Colonic mucosa (tissue), 4 donors: ENCODE measurements around the gene TRPV2. TPM values are rescaled to one million over a fixed set of nuclear protein-coding genes. Genes with fewer than 3 reads are reported as not detected.

Experiments
- DNase-seq: peaks from one replicate; pipeline ENCODE4 v3.0.0-alpha.2; 2020
- H3K27ac ChIP-seq: fragments of 200-600 bp; one replicate; pipeline ENCODE4 v1.8.0; 2021
- H3K27me3 ChIP-seq: fragments of 200-600 bp; one replicate; pipeline ENCODE4 v1.8.0; 2021
- H3K36me3 ChIP-seq: fragments of 200-600 bp; one replicate; pipeline ENCODE4 v1.8.0; 2021
- H3K4me1 ChIP-seq: fragments of 200-600 bp; one replicate; pipeline ENCODE4 v1.8.0; 2021; ENCODE audit warnings: mild to moderate bottlenecking
- H3K4me3 ChIP-seq: fragments of 200-600 bp; one replicate; pipeline ENCODE4 v1.8.0; 2021
- H3K9ac ChIP-seq, 2 donors: one replicate each; pipeline ENCODE4 v1.7.0; 2013; ENCODE audit warnings: control low read depth in 2 of 2, low read depth in 2 of 2, low read length in 2 of 2
- H3K9me3 ChIP-seq: fragments of 200-600 bp; one replicate; pipeline ENCODE4 v1.8.0; 2021
- intact Hi-C: fragments of 100-400 bp; cut with DNase I; formaldehyde crosslinking; loops from one replicate; pipeline ENCODE4 v1.14.1; 2022
- total RNA-seq, 2 donors: library from RNA; stranded (reverse); fragmentation: NEBNext Ultra II Directional in 1 of 2; extraction: Animal tissue kit (Norgen Biotek cat#: 25700) in 1 of 2; gene quantifications; one replicate each; pipeline ENCODE4 v1.2.1, GENCODE V29; 2021
- TF ChIP-seq, protein P1 (sequence below): fragments of 200-600 bp; IDR thresholded peaks from one replicate; pipeline ENCODE4 v1.8.0; 2022; ENCODE audit warnings: antibody characterized with exemption, mild to moderate bottlenecking
- donor health status: healthy.
- donor health status: DM: no; HTN: no; CAD: no.
- donor health status: DM: no; HTN: no; CAD: no.

TRPV2 gene
- total RNA-seq, 2 donors from 2014 or later, result 5.4 to 7.4 TPM

DNA sequence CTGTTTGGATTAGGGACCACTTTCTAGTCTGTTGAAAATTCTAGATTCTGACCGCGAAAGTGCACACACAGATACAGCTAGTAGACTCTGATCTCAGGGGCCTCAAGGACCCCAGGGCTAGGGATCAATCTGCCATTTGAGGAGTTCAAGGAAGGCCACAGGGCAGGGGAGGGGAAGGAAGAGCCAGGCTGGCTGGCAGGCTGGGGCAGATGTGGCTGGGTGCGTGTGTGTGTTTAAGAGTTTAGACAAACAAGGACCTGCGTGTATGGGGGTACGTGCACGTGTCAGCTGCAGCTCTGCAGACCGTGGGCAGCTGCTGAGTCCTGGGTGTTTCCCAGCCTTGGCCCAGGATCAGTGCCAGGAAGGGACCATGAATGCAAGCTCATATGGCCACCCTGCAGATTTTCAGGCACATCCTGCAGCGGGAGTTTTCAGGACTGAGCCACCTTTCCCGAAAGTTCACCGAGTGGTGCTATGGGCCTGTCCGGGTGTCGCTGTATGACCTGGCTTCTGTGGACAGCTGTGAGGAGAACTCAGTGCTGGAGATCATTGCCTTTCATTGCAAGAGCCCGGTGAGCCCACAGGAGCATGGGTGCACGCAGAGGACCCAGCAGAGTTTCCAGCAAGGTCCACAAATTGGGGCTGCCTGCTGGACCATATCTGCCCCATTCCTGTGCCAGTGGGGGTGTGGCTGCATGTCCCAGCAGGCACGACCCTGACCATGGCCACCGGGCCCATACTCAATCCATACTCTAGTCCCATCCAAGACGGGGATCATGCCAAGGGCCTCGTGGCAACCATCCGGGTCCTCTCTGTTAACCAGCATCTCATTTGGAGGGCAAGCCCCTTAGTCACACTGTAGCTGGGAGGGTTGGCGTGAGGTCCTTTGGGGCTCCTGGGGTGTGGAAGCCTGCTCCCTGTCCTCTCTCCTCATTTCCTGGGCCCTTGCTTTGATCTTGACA, 10.6 kb downstream of the TRPV2 start:
- Histone ChIP-seq H3K36me3 (no peaks in the 10 kb centered on the region), H3K9ac (no peak overlapping the region), H3K27me3 (no peaks in the 10 kb centered on the region), H3K9me3 (no peaks in the 10 kb centered on the region), H3K4me1 (no peaks in the 10 kb centered on the region), H3K4me3 (no peak overlapping the region), H3K27ac (no peak overlapping the region)
- intact Hi-C loops, result no loop called here
- DNase-seq, result no peak
- TF ChIP-seq, protein P1, sequence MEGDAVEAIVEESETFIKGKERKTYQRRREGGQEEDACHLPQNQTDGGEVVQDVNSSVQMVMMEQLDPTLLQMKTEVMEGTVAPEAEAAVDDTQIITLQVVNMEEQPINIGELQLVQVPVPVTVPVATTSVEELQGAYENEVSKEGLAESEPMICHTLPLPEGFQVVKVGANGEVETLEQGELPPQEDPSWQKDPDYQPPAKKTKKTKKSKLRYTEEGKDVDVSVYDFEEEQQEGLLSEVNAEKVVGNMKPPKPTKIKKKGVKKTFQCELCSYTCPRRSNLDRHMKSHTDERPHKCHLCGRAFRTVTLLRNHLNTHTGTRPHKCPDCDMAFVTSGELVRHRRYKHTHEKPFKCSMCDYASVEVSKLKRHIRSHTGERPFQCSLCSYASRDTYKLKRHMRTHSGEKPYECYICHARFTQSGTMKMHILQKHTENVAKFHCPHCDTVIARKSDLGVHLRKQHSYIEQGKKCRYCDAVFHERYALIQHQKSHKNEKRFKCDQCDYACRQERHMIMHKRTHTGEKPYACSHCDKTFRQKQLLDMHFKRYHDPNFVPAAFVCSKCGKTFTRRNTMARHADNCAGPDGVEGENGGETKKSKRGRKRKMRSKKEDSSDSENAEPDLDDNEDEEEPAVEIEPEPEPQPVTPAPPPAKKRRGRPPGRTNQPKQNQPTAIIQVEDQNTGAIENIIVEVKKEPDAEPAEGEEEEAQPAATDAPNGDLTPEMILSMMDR, result no peak

DNA sequence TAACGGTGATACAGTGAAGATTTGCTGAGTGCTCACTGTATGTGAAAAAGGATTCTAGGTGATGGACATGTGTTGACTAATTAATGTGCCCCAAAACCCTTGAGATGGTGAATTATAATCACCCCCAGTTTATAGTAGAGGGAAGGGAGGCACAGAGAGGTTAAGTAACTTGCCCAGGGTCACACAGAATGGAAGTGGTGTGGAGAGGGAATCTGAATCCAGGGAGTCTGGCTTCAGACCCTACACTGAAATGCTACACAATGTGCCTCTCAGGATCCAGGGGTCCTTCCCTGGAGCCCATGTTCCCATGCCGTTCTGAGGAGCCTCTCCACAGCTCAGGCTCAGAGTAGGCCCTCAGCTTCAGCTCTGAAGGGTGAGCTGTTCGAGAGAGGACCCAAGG, 11.6 kb downstream of the TRPV2 start:
- Histone ChIP-seq H3K4me3 (no peak overlapping the region), H3K9ac (no peak overlapping the region), H3K27ac (no peak overlapping the region), H3K9me3 (no peaks in the 10 kb centered on the region), H3K36me3 (no peaks in the 10 kb centered on the region), H3K27me3 (no peaks in the 10 kb centered on the region), H3K4me1 (no peaks in the 10 kb centered on the region)
- no peak for DNase-seq
- intact Hi-C loops, result no loop called here
- TF ChIP-seq, protein P1, result no peak

DNA sequence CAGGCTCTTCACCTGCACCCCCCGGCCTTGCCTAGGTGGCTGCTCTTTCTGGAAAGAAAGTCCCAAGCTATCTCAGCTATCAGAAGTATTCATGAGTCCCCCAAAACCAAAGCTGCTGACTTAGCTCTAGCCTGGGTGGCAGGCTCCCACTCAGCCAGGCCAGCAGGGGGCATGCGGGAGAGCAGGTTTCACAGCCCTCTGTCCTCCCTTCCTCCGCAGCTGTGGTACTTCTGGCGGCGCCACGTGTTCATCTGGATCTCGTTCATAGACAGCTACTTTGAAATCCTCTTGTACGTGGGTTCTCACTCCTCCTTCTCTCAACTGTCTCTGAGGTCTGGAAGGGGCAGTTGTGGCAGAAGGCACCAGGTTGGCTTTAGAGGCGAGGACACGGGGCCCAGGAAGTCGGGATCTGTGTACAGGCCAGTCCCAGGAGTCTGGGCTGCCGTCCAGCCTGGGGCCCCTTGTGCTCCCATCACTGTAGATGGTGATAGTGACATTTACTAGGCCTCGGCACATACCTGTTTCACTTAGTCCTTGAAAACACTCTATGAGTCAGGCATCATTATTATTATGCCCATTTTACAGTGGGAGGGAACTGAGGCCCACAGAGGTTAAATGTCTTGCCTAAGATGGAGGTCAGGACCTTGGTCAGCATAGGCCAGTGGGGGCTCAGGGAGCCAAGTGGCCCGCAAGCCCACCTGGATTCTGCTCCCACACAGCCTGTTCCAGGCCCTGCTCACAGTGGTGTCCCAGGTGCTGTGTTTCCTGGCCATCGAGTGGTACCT, 12.9 kb downstream of the TRPV2 start:
- H3K36me3 ChIP-seq, result no peaks in the 10 kb centered on the region
- H3K4me3 ChIP-seq, result no peak overlapping the region
- H3K4me1 ChIP-seq, result no peaks in the 10 kb centered on the region
- peak; percentile 68 for DNase-seq
- no peaks in the 10 kb centered on the region for H3K27me3 ChIP-seq
- H3K9ac ChIP-seq, result no peak overlapping the region
- intact Hi-C loops, result no loop called here
- H3K9me3 ChIP-seq, result no peaks in the 10 kb centered on the region
- TF ChIP-seq, protein P1, result peak; percentile 58
- H3K27ac ChIP-seq, result no peak overlapping the region

DNA sequence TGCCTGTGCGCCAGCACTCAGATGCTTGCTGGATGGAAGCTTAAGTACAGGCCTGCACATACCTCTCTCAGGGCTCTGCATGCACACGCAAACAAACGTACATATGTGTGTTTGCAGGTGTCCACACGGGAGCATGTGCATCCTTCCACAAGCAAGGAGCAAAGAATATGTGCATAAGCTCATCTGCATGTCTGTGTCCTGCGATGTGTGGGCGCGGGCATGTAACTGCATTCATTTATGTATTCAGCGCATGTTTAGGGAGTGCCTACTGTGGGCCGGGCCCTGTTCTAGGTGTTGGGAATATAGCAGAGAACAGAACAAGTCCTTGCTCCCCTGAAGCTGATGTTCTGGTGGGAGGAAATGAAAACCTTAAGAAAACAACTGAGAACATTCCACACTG, 13.7 kb downstream of the TRPV2 start:
- Histone ChIP-seq H3K4me1 (no peaks in the 10 kb centered on the region), H3K36me3 (no peaks in the 10 kb centered on the region), H3K27ac (no peak overlapping the region), H3K4me3 (no peak overlapping the region), H3K9ac (no peak overlapping the region), H3K9me3 (no peaks in the 10 kb centered on the region), H3K27me3 (no peaks in the 10 kb centered on the region)
- intact Hi-C loops, result no loop called here
- TF ChIP-seq, protein P1, result no peak
- no peak for DNase-seq

DNA sequence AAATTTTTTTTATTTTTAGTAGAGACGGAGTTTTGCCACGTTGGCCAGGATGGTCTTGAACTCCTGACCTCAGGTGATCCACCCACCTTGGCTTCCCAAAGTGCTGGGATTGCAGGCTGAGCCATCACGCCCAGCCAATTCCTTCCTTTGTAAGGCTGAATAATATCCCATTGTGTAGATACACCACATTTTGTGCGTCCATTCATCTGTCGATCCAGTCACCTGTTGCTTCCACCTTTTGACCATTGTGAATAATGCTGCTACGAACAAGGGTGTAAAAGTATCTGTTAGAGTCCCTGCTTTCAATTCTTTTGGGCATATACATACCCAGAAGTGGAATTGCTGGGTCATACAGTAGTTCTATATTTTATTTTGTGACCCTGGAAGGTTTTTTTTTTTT, 15.3 kb downstream of the TRPV2 start:
- Histone ChIP-seq H3K27ac (no peak overlapping the region), H3K4me1 (no peaks in the 10 kb centered on the region), H3K9me3 (no peaks in the 10 kb centered on the region), H3K27me3 (no peaks in the 10 kb centered on the region), H3K9ac (no peak overlapping the region), H3K36me3 (no peaks in the 10 kb centered on the region), H3K4me3 (no peak overlapping the region)
- DNase-seq, result no peak
- TF ChIP-seq, protein P1, result no peak
- intact Hi-C loops, result no loop called here
